ENCODE measurements around the gene BIRC2. TPM values are rescaled to one million over a fixed set of nuclear protein-coding genes. Genes with fewer than 3 reads are reported as not detected.

The BIRC2 gene
- total and polyA plus RNA-seq, 9 donors: 23.7 to 57.8 (median 33.6) TPM

GRCh38 chr11:102408339-102408738, 61.3 kb downstream of the BIRC2 start:
- intact Hi-C loops (cut with DNase I): no loop called here
- no peak overlapping the region for H3K27ac ChIP-seq
- no peak for TF ChIP-seq EP300 (IDR thresholded peaks at IDR 0.05)
- no peak for TF ChIP-seq POLR2A (IDR thresholded peaks at IDR 0.05)
- no peak for TF ChIP-seq CTCF (IDR thresholded peaks at IDR 0.05)

GRCh38 chr11:102410382-102410784, 63.4 kb downstream of the BIRC2 start:
- Histone ChIP-seq H3K4me1 (ENCODE audit: insufficient read depth) (peaks cover 11% of the 10 kb centered on the region), H3K4me3 (no peak overlapping the region), H3K36me3 (no peaks in the 10 kb centered on the region), H3K27ac (no peak overlapping the region), H3K9me3 (no peaks in the 10 kb centered on the region), H3K27me3 (no peaks in the 10 kb centered on the region)
- 40 to 49% (median 42%) methylated on average over 5 of the region's 5 CpGs for WGBS, 3 donors
- DNase-seq: no peak
- intact Hi-C loops (cut with DNase I): no loop called here
- TF ChIP-seq POLR2A (IDR thresholded peaks at IDR 0.05) (no peak), CTCF (IDR thresholded peaks at IDR 0.05) (no peak), EP300 (IDR thresholded peaks at IDR 0.05) (no peak)

More at GRCh38 chr11:102408339-102408738, 61.3 kb downstream of the BIRC2 start:
- Histone ChIP-seq H3K4me3 (no peak overlapping the region), H3K9me3 (no peaks in the 10 kb centered on the region), H3K27me3 (no peaks in the 10 kb centered on the region), H3K36me3 (no peaks in the 10 kb centered on the region), H3K4me1 (ENCODE audit: insufficient read depth) (peaks cover 11% of the 10 kb centered on the region)
- 28 to 53% (median 52%) methylated on average over 1 of the region's 1 CpG for WGBS, 3 donors
- no peak for DNase-seq

GRCh38 chr11:102411142-102411541, 64.1 kb downstream of the BIRC2 start:
- intact Hi-C loops (cut with DNase I): no loop called here
- H3K4me1 ChIP-seq (ENCODE audit: insufficient read depth): peaks cover 11% of the 10 kb centered on the region
- no peaks in the 10 kb centered on the region for H3K27me3 ChIP-seq
- 97 to 98% (median 97%) methylated on average over 7 of the region's 7 CpGs for WGBS, 3 donors
- no peak overlapping the region for H3K4me3 ChIP-seq
- no peaks in the 10 kb centered on the region for H3K9me3 ChIP-seq
- TF ChIP-seq EP300 (IDR thresholded peaks at IDR 0.05) (no peak), CTCF (IDR thresholded peaks at IDR 0.05) (no peak), POLR2A (IDR thresholded peaks at IDR 0.05) (no peak)
- no peak overlapping the region for H3K27ac ChIP-seq
- DNase-seq: no peak
- H3K36me3 ChIP-seq: no peaks in the 10 kb centered on the region

- Histone ChIP-seq H3K27ac (no peak overlapping the region), H3K9me3 (no peaks in the 10 kb centered on the region), H3K36me3 (no peaks in the 10 kb centered on the region), H3K4me3 (no peak overlapping the region), H3K27me3 (no peaks in the 10 kb centered on the region), H3K4me1 (ENCODE audit: insufficient read depth) (peaks cover 10% of the 10 kb centered on the region)
- TF ChIP-seq POLR2A (IDR thresholded peaks at IDR 0.05): no peak
- no peak for TF ChIP-seq CTCF (IDR thresholded peaks at IDR 0.05)
- no peak for TF ChIP-seq EP300 (IDR thresholded peaks at IDR 0.05)
- WGBS, 3 donors: 96 to 98% (median 97%) methylated on average over 4 of the region's 4 CpGs
- DNase-seq: no peak
- intact Hi-C loops (cut with DNase I): no loop called here
These were observed 66.5 kb downstream of the BIRC2 start for GRCh38 chr11:102413497-102413896.
